Measurements from ENCODE around the gene GUCY2C.

Gene GUCY2C

GRCh38 chr12:14567351-14568162 lies 128.8 kb downstream of the GUCY2C start, which contains the start of gene PLBD1:
PLBD1 (minus strand) TSS chr12:14567883; CDS start chr12:14567696, 187 bp downstream.
- DNase-seq: no peak

GRCh38 chr12:14564336-14564959 lies 132.0 kb downstream of the GUCY2C start:
- DNase-seq: no peak

DNA sequence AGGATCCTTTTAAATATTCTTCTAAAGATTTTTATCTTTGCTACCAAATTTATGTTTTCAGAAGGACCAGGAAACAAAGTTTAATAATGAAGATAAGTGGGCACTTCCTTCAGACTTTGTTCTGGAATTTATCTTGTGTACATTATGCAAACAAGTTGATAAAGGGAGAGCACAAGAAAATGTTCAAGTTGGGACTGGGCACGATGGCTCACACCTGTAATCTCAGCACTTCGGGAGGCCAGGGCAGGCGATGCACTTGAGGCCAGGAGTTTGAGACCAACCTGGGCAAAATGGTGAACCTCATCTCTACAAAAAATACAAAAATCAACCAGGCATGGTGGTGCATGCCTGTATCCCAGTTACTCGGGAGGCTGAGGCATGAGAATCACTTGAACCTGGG lies 133.4 kb downstream of the GUCY2C start:
- no peak for DNase-seq

Measured in activated CD4-positive, alpha-beta T cell treated with anti-CD3 and anti-CD28 coated beads, Interleukin-2, amount 50 U/mL, for 16 hours (primary cell).